GM18873 (cell line): ENCODE measurements around the gene SLC39A11.
"Not testable (repeated sequence)": the region's sequence is repeated elsewhere in the genome, so short reads cannot be mapped to it uniquely, and the experiment has no call there.

ENCODE experiments used
- ATAC-seq: cut with Tn5 transposase; IDR thresholded peaks from one replicate; pipeline ENCODE4 v1.9.1; 2021; ENCODE audit warnings: mild to moderate bottlenecking, moderate library complexity, moderate number of reproducible peaks; ENCODE audit not compliant: unreplicated experiment, low FRiP score

SLC39A11 gene

DNA sequence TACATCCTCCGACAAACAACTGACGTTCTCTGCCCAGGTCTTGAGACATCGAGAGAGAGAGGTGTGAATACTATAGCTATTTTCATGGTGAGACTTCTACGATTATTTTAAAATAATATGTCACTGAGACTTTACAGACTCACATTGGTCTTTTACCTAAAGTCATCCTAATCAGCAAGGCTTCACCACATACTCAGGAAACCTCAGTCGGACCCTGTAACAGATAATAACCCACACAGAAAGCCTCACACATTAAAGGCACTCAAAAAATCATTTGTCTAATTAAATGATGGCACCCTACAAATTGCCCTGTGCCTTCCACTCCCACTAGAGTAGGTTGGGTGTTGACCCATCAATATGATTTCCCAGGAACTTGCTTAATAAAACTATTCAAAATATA, 19.8 kb upstream of the SLC39A11 start:
- ATAC-seq: no peak

- ATAC-seq: no peak
These were observed 18.9 kb upstream of the SLC39A11 start for GRCh38 chr17:73111386-73111785.

DNA sequence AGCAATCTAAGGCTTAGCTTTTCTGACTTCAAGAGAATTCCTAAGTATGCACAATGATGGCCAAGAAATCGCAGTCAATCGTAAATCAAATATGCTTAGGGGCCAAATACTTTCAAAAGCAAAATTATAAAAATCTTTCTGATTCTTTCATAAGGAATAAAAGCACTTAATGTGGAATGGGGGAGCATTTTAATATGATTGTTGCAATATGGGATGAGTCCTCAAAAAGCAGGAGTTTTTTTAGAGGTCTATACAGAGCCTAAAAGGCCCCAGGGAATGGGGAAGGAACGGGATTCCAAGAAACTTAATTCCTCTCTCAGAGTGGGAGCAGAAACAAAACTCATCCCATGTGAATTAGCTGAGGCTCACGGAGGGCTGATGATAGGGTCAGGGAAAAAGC, 14.7 kb upstream of the SLC39A11 start:
- no peak for ATAC-seq

- ATAC-seq: no peak
These were observed 12.9 kb upstream of the SLC39A11 start for GRCh38 chr17:73105431-73105830.

GRCh38 chr17:73104450-73104849, 12.0 kb upstream of the SLC39A11 start:
- no peak for ATAC-seq

GRCh38 chr17:73103641-73104335, 11.3 kb upstream of the SLC39A11 start:
- no peak for ATAC-seq

DNA sequence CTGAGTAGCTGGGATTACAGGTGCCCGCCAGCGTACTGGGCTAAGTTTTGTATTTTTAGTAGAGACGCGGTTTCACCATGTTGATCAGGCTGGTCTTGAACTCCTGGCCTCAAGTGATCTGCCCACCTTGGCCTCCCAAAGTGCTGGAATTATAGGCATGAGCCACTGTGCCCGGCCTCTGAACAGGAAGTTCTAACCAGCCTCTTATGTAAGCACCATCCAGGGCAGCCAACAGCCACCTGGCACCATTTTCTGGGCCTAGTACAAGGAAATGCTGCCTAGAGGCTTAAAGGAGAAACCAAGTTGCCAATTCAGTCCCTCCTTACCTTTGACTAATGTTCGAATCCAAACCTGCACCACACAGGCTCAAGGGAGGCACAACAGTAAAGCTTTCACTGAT, 8.5 kb upstream of the SLC39A11 start:
- no peak for ATAC-seq

DNA sequence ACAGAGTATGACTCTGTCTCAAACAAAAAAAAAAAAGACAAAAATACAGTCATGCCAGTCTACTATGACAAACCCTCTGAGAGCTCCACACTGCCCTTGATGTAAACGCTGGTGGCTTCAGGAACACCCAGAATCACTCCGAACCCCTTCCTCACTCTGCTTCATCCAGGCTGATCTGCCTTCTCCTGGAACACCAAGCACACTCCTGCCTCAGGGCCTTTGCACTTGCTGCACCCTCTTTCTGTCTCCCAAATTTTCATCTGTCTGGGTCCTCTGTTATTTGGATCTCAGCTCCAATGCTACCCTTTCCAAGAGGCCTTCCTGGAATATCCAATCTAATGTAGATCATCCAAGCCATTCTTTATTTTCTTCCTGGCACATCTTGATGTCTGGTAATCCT, 7.9 kb upstream of the SLC39A11 start:
- no peak for ATAC-seq

DNA sequence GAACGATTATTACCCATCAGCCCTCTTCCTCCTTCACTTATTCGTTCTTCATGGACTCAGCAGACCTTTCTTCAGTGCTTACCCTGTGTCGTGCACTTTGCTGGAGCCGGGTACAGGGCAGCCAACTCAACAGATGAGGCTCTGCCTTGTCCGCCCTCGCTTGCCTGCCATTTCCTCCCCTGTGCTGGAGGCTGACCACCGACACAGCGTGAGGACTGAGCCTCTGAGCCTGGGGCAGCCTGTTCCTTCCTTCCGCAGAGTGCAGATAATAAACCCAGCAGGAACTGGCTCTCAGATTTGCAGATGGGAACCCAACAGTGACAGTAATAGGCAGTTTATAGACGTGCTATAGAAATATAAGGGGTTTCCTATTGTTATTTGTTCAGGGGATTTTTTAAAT, 7.0 kb upstream of the SLC39A11 start:
- ATAC-seq: no peak

- ATAC-seq: no peak
These were observed 6.4 kb upstream of the SLC39A11 start for GRCh38 chr17:73098919-73099318.

GRCh38 chr17:73097973-73098765, 5.7 kb upstream of the SLC39A11 start:
- ATAC-seq: not testable (repeated sequence)

DNA sequence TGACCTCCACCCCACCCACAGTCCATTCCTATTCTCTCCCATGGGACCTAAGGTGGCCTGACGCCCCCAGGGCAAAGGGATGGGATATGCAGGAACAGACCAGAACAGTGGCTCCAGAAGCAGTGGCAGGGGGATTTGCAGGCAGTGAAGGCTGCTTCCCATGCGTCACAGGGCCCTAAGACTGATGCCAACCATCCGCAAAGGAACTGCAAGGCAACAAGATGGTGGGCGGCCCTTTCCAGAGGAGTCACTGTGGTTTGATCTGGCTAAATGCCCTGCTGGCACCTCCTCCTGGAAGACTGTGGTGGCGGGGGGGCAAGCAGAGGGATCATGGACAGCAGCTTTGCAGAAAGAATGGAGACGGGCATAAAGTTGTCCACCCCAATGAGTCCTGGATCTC, 4.4 kb upstream of the SLC39A11 start:
- ATAC-seq: no peak

GRCh38 chr17:73096211-73096610, 3.7 kb upstream of the SLC39A11 start:
- ATAC-seq: no peak

DNA sequence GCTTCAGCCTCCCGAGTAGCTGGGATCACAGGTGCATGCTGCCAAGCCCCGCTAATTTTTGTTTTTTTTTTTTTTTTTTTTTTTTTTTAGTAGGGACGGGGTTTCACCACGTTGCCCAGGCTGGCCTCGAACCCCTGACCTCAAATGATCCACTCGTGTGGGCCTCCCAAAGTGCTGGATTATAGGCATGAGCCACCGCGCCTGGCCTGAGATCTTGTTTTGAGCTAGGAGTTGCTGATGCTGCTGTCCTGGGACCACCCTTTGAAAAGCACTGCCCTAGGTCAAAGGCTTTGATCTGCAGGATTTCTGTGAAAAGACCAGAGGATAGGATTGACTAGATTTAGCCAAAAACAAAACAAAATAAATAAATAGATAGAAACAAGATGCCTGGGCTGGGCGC, 798 bp upstream of the SLC39A11 start:
- ATAC-seq: no peak

DNA sequence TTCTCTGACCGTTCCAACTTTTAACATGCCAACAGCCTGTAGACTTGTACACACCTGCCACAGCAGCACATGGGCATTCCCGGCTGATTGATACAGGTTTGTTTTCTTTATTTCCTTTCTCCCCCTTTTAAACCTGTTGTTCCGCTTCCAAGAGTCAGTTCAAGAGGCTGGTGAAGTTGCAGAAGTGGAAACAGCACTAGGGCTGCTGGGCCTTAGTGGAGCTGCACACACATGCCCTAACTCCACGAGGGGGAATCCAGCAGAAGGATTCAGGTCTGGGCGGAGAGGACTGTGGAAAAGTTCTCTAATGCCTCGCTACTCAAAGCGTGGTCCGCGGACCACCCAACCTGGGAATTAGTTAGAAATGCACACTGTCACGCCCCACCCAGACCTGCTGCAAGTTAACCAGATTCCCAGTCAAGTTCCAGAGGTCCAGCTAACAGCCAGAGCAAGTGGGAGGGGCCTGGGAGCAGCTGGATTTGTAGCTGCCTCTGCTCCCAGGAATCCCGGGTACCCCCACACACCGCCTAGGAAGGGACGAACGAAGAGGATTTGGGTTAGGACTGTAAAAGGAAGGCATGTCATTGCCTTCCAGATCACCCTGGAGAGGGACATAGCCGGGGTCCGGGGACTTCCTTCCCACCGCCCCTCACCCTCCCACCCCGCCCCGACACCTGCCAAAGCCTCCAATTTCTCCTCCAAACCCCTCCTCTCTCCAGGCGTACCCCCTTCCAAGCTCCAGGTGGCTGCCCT, 542 bp downstream of the SLC39A11 start:
- ATAC-seq: no peak

DNA sequence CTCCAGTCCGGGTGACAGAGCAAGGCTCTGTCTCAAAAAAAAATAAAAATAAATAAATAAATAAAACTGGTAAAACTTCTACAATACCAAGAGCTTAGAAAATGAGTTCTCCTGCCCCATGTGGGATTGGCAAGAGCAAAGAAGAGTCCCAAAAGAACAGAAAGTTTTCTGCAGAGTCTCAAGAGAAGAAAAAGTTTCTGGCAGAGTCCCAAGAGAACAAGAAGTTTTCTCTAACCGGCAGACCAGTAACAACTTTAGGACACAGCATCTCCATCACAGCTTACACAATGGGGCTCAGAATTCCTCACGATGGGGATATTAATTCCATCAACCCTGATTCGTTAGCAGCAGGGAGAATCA, 1.1 kb downstream of the SLC39A11 start:
- no peak for ATAC-seq

- no peak for ATAC-seq
These were observed 1.9 kb downstream of the SLC39A11 start for GRCh38 chr17:73090396-73091202.

DNA sequence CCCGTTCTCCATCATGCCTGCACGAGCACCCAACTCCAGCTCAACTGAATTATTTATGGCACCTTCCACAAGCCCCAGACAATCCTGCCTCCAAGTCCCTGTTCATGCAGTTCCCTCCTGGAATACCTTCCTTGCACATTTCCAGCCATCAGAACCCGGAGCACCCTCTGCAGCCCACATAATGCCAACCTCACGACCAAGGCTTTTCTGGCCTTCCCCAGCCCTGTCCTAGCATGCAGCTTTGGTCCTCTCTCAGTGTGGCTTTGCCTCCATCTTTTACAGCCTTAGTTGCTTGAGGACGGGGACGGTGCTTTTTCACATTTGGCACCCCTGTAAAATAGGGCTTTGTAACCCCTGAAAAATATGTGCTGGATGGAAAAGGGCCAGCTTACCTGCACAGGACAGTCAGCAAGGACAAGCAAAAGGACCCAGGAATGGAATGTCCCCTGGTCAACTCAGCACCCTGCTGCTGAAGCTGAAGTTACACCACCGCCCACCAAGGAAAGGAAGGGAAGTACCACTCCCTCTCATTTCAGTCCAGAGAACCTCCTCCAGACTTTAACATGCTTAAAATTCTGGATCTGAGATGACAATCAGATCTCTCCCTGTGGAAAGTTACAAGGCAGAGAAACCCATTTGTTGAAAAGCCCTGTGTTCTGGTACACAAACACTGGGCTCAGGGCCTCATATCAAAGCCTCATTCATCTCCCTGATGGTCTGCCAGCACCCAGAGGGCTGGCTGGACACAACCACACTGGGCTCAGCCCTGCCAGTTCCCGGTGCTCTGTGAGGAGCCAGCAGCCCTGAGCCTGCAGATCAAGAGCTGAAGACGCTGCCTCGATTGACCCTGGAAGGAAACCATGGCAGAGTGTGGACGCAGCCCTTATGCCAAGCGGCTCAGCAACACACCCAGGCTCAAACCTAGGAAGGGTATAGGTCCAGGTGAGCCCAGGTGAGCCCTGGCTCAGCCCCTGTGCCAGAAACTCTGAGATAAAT, 2.9 kb downstream of the SLC39A11 start:
- ATAC-seq: no peak

DNA sequence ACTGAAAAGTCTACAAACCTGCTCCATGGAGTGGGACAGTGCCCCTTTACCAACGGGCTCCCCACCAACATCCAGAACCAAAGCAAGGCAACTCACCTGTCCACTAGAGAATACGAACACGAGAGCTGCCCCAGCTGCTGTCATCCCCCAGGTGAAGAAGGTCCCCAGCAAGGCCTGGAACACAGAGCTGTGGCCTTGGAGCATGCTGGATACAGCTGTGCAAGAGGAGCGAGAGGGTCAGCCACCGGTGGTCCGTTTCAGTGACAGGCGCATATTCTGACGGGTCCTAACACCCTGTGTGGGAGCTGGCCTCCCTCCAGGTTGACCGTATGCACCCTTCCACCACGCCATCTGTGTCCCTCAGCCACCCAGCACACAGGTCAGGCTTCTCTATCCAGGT, 3.9 kb downstream of the SLC39A11 start:
- ATAC-seq: no peak
